GM21367 (cell line): Measurements from ENCODE around the gene SLC10A7.

Experiments used
- ATAC-seq: cut with Tn5 transposase; IDR thresholded peaks from one replicate; pipeline ENCODE4 v1.9.1; 2021; ENCODE audit not compliant: unreplicated experiment

Gene SLC10A7, protein sequence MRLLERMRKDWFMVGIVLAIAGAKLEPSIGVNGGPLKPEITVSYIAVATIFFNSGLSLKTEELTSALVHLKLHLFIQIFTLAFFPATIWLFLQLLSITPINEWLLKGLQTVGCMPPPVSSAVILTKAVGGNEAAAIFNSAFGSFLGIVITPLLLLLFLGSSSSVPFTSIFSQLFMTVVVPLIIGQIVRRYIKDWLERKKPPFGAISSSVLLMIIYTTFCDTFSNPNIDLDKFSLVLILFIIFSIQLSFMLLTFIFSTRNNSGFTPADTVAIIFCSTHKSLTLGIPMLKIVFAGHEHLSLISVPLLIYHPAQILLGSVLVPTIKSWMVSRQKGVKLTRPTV

DNA sequence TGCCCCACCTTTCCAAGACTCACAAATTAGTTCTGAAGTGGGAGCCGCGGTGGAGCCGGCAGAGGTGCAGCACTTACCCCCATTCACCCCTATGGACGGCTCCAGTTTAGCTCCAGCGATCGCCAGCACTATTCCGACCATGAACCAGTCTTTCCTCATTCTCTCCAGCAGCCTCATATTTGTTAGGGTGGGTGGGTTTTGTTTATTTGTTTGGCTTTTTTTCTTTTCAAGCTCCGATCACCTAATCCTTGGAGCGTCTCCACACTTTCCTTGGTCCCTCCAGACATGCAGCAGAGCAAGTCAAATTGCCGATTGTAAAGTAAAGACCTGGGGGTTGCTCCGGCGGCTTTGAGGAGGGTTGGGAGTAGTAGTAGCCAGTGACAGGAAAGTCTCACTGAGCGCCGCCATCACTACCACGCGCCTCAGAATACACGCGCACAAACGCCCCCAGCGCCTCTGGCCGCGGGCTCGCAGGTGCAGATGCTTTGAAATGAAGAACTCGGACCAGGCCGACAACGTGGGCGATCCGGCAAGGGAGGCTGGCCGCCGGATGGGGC lies at the start of gene SLC10A7:
SLC10A7 (minus strand) TSS at position 400 of the 557 bp plus-strand sequence; CDS start at position 177, 223 bp downstream.
- ATAC-seq, result peak; percentile 77

DNA sequence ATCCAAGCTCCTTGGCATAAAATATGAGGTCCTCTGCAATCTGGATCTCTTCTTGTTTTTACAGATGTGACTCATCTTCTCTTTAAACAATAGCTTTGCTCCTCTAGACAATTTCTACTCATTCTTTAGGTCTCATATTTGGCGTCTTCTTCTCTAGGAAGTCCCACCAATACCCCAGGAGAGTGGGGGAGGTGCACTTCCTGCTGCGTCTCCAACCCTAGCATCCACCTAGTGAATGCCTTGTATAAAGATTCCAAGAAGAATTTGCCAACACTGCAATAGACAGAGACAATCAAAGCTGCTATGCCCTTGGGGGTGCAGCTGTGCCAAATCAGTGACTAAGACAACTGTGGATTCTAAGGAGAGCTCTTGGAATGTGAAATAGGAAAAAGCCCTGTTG lies 45.7 kb upstream of the SLC10A7 start:
- ATAC-seq, result no peak

DNA sequence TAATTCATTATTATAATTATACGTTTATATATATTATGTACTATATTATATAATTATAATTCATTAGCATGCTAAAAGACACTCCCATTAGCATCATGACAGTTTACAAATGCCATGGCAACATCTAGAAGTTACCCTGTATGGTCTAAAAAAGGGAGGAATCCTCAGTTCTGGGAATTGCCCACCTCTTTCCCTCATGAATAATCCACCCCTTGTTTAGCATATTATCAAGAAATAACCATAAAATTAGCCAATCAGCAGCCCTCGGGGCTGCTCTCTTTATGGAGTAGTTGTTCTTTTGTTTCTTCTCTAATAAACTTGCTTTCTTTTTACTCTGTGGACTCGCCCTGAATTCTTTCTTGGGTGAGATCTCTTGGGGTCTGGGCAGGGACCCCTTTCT lies 42.8 kb upstream of the SLC10A7 start:
- ATAC-seq, result no peak

GRCh38 chr4:146550161-146550560 lies 28.4 kb upstream of the SLC10A7 start:
- no peak for ATAC-seq

GRCh38 chr4:146548443-146548842 lies 26.7 kb upstream of the SLC10A7 start:
- ATAC-seq, result no peak

GRCh38 chr4:146545102-146545501 lies 23.4 kb upstream of the SLC10A7 start:
- ATAC-seq, result peak; percentile 70

GRCh38 chr4:146534178-146534577 lies 12.4 kb upstream of the SLC10A7 start:
- ATAC-seq, result no peak

GRCh38 chr4:146525754-146526153 lies 4.0 kb upstream of the SLC10A7 start:
- no peak for ATAC-seq

DNA sequence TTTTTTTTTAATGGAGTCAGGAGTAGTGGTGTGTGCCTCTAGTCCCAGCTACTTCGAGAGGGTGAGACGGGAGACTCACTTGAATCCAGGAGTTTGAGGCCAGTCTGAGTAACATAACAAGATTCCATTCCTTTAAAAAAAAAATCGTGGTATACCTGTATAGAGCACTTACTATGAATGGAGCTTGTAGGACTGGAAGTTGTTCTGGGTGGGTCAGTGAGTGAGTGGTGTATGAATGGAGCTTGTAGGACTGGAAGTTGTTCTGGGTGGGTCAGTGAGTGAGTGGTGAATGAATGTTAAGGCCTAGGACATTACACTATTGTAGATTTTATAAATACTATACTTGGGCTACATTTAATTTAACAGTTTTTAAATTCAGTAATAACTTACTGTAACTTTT lies 2.9 kb upstream of the SLC10A7 start:
- ATAC-seq, result no peak

- ATAC-seq, result peak; percentile 19
Observed at GRCh38 chr4:146522869-146523205, 1.1 kb upstream of the SLC10A7 start.

GRCh38 chr4:146522098-146522868 lies 543 bp upstream of the SLC10A7 start:
- peak; percentile 59 for ATAC-seq

DNA sequence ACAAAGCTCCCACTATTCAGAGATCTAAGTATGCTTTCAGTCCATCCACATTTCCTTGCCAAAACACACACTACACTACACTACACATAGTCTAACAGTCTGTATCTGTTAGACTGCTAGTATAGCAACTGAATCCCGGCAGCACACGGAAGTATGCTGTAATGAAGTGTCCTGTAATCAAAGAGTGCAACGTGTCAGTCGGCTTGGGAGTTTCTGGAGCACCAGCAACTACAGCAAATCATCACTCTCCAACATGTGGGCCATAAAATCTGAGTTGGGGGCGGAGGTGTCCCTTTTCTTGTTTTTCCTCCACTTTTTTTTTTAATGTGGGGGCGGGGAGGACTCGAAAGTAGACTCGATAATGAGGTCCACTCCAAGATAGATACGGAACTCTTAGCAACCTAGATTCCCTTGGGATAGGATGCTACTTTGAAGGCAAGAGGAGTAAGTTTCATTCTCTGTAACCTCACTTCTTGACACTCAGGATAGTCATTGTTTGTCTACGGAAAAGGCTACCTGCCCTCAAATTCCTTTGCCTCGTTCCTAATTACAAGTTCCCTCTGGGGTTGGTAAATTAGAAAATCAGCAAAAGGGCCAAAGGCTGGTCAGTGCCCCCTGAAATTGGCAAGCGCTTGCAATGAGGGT lies 722 bp downstream of the SLC10A7 start:
- peak; percentile 59 for ATAC-seq

DNA sequence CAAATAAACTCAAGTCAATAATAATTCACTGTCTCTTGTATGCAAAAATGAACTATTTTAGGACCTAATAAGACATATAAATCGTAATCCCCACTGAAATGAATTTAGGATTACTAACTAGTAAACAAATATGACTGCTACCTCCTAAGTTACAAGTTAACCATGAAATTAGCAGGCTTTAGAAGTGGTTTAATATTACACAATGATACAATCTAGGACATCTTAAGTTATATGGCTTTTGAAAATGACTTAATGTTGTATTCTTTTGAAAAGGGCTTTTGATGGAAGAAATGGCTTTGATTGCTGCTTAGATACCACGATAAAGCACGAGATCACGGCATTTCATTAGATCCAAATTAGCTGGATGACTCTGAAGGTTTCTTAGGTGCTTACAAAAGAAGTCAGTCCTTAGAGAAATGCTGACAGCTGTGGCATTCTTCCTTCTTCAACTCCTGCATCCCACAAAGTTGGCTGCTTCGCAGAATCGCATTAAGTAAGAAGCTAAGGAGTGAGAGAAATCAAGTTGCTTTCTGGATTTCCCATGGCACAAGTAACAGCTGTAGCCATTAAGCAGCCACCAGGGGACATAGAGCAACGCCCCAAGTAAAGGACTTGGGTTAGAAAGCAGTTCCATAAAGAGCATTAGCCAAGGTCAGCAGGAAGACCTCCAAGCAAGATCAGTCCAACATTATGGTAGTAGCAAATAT lies 6.9 kb downstream of the SLC10A7 start:
- no peak for ATAC-seq

DNA sequence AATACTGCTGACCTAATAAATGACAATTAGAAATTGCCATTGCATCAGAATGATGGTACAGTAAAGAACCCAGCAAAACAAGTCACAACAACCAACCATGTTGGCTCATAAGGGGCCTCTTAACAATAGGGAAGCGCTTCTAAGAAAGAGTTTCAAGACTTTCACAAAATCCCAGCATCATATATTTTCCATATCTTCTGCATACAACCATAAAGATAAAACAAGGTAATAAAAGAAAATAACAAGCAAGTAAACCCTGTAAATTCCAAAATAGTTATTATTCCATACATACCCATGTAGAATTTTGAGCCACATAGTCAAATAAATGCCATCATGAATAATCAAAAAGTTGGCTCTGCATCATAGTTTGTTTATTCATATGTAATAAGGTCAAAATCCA lies 8.2 kb downstream of the SLC10A7 start:
- ATAC-seq, result no peak

DNA sequence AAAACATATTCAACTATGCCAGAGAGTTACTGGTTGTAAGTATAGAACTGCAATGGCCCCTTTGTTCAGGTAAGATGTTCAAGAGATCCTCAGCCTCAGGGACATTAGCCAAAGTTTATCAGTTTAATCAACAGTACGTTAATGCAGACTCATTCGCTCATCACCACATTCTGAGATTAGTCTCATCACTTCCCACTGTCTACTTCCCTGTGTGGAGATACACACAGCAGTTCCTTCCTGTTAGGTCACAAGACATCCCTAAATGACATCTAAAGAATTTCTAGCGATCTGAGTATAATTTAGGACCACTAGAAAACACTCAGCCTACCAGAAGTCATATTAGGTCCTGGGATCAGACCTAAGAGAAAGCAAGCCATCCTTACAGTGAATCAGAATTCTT lies 10.4 kb downstream of the SLC10A7 start:
- ATAC-seq, result no peak

- no peak for ATAC-seq
Observed at GRCh38 chr4:146510942-146511341, 10.8 kb downstream of the SLC10A7 start.

DNA sequence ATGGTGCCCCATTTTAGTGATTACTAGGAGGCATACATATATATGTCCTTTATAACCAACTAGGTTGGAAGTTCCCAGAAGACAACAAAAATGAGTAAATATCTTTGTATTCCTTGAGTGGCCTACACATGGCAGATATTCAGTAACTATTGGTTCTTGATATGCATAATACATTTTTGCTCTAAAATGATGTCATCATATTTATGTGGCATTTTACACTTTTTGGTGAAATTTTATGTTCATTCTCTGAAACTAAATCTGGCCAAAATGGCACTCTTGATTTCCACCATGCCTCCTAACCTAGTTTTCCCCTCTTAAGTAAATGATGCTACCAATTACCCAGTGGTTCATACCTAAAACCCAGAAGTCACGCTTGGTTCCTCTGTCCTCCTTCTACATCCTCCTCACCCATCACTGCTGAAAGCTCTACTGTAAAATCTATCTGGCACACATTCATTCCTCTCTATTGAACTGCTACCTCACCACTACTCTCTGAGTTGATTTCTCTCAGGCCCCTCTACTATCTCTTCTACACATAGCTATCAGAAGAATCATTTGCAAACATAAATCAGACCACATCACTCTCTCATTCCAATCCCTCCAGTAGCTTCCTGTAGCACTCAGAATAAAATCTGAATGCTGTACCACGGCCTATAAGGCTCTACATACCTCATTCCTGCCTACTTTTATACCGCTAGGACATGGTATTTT lies 13.4 kb downstream of the SLC10A7 start:
- ATAC-seq, result no peak

- no peak for ATAC-seq
Observed at GRCh38 chr4:146507632-146508031, 14.1 kb downstream of the SLC10A7 start.

- ATAC-seq, result no peak
Observed at GRCh38 chr4:146506272-146506671, 15.5 kb downstream of the SLC10A7 start.

- no peak for ATAC-seq
Observed at GRCh38 chr4:146500216-146500615, 21.5 kb downstream of the SLC10A7 start.
